GM03348 (cell line): Measurements from ENCODE around the gene GNAQ.
"Not testable (repeated sequence)": the region's sequence is repeated elsewhere in the genome, so short reads cannot be mapped to it uniquely, and the experiment has no call there.

ENCODE experiments used
- DNase-seq: peaks from one replicate; pipeline ENCODE4 v3.0.0; 2012; ENCODE audit warnings: low spot score

Gene GNAQ

GRCh38 chr9:77903666-77904285, 127.8 kb downstream of the GNAQ start:
- DNase-seq: no peak

- no peak for DNase-seq
Measured at GRCh38 chr9:77901771-77902170, 129.8 kb downstream of the GNAQ start.

- no peak for DNase-seq
Measured at GRCh38 chr9:77901018-77901417, 130.6 kb downstream of the GNAQ start.

- DNase-seq: peak; percentile 51
Measured at GRCh38 chr9:77899679-77900354, 131.8 kb downstream of the GNAQ start.

GRCh38 chr9:77898864-77899263, 132.7 kb downstream of the GNAQ start:
- no peak for DNase-seq

- DNase-seq: no peak
Measured at GRCh38 chr9:77896938-77897667, 134.5 kb downstream of the GNAQ start.

GRCh38 chr9:77896269-77896937, 135.2 kb downstream of the GNAQ start:
- DNase-seq: no peak

- DNase-seq: no peak
Measured at GRCh38 chr9:77893706-77894105, 137.9 kb downstream of the GNAQ start.

GRCh38 chr9:77892955-77893514, 138.6 kb downstream of the GNAQ start:
- DNase-seq: no peak

- DNase-seq: no peak
Measured at GRCh38 chr9:77892171-77892570, 139.4 kb downstream of the GNAQ start.

GRCh38 chr9:77891128-77891800, 140.3 kb downstream of the GNAQ start:
- DNase-seq: no peak

- DNase-seq: no peak
Measured at GRCh38 chr9:77887662-77888061, 143.9 kb downstream of the GNAQ start.

GRCh38 chr9:77885104-77885672, 146.4 kb downstream of the GNAQ start:
- DNase-seq: no peak

GRCh38 chr9:77883846-77884771, 147.5 kb downstream of the GNAQ start:
- DNase-seq: peak; percentile 37

- DNase-seq: no peak
Measured at GRCh38 chr9:77883133-77883532, 148.5 kb downstream of the GNAQ start.

GRCh38 chr9:77882294-77882693, 149.3 kb downstream of the GNAQ start:
- no peak for DNase-seq

GRCh38 chr9:77881634-77882033, 150.0 kb downstream of the GNAQ start:
- DNase-seq: not testable (repeated sequence)

GRCh38 chr9:77881111-77881510, 150.5 kb downstream of the GNAQ start:
- no peak for DNase-seq

- no peak for DNase-seq
Measured at GRCh38 chr9:77879437-77879943, 152.1 kb downstream of the GNAQ start.

- DNase-seq: not testable (repeated sequence)
Measured at GRCh38 chr9:77878793-77879192, 152.8 kb downstream of the GNAQ start.
